Thyroid gland (tissue), 4 donors: ENCODE results near the gene ZNF76.

ENCODE experiments used
- POLR2A ChIP-seq, 2 donors: fragments of 450-650 bp; IDR thresholded peaks; one replicate each; pipeline ENCODE4 v1.6.1; 2017; ENCODE audit warnings: antibody characterized with exemption in 2 of 2, mild to moderate bottlenecking in 2 of 2, moderate library complexity in 1 of 2
- TF ChIP-seq, protein P1 (sequence below), 6 experiments: fragments of 200-600 bp in 3 of 6; fragments of 450-650 bp in 3 of 6; sonication (generic) in 3 of 6; IDR thresholded peaks; one replicate each; pipeline ENCODE4 v1.5.1; 2016 to 2019; ENCODE audit warnings: antibody characterized with exemption in 6 of 6, mild to moderate bottlenecking in 2 of 6, inconsistent platforms in 1 of 6, moderate library complexity in 1 of 6

- TF ChIP-seq, protein P1, sequence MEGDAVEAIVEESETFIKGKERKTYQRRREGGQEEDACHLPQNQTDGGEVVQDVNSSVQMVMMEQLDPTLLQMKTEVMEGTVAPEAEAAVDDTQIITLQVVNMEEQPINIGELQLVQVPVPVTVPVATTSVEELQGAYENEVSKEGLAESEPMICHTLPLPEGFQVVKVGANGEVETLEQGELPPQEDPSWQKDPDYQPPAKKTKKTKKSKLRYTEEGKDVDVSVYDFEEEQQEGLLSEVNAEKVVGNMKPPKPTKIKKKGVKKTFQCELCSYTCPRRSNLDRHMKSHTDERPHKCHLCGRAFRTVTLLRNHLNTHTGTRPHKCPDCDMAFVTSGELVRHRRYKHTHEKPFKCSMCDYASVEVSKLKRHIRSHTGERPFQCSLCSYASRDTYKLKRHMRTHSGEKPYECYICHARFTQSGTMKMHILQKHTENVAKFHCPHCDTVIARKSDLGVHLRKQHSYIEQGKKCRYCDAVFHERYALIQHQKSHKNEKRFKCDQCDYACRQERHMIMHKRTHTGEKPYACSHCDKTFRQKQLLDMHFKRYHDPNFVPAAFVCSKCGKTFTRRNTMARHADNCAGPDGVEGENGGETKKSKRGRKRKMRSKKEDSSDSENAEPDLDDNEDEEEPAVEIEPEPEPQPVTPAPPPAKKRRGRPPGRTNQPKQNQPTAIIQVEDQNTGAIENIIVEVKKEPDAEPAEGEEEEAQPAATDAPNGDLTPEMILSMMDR (IDR thresholded peaks at IDR 0.05): no peak
- TF ChIP-seq POLR2A (IDR thresholded peaks at IDR 0.05): no peak
Observed at GRCh38 chr6:35295521-35296315, 36.2 kb downstream of the ZNF76 start.
